ENCODE measurements around the gene TSGA10IP.

DNA sequence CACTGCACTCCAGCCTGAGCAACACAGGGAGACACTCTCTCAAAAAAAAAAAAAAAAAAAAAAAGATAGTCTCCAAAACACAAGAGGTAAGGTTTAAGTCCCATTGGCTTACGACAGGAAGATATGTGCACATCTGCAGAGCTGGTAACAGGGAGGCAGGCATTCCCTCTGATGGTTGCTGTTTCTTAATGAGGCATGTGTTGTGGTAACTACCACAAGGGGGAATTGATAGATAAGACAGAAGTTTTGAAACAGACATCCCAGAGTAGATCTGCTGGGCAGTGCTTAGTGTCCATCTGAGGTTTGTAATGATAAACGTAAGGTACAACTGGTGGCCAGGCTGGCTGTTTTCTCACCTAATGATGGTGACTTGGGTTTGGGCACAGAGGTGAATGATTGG is 52.0 kb downstream of the TSGA10IP start:
- TF ChIP-seq, protein P1, sequence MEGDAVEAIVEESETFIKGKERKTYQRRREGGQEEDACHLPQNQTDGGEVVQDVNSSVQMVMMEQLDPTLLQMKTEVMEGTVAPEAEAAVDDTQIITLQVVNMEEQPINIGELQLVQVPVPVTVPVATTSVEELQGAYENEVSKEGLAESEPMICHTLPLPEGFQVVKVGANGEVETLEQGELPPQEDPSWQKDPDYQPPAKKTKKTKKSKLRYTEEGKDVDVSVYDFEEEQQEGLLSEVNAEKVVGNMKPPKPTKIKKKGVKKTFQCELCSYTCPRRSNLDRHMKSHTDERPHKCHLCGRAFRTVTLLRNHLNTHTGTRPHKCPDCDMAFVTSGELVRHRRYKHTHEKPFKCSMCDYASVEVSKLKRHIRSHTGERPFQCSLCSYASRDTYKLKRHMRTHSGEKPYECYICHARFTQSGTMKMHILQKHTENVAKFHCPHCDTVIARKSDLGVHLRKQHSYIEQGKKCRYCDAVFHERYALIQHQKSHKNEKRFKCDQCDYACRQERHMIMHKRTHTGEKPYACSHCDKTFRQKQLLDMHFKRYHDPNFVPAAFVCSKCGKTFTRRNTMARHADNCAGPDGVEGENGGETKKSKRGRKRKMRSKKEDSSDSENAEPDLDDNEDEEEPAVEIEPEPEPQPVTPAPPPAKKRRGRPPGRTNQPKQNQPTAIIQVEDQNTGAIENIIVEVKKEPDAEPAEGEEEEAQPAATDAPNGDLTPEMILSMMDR (IDR thresholded peaks at IDR 0.05), result no peak
- no peak for TF ChIP-seq POLR2A (IDR thresholded peaks at IDR 0.05; ENCODE audit: low read depth)
- TF ChIP-seq POLR2AphosphoS5 (IDR thresholded peaks at IDR 0.05), result no peak
- TF ChIP-seq EP300 (IDR thresholded peaks at IDR 0.05), result no peak

All from esophagus muscularis mucosa (tissue), 4 donors.